GM12874 (cell line): Measurements from ENCODE around the gene MTMR3.

Experiments used
- TF ChIP-seq, protein P1 (sequence below): IDR thresholded peaks from 2 replicates; pipeline ENCODE4 v1.5.1; 2011; ENCODE audit warnings: low read depth, mild to moderate bottlenecking, control low read depth, low read length, moderate library complexity; ENCODE audit not compliant: insufficient read depth

Gene MTMR3

GRCh38 chr22:29989446-29989845 is 106.5 kb downstream of the MTMR3 start:
- TF ChIP-seq, protein P1, sequence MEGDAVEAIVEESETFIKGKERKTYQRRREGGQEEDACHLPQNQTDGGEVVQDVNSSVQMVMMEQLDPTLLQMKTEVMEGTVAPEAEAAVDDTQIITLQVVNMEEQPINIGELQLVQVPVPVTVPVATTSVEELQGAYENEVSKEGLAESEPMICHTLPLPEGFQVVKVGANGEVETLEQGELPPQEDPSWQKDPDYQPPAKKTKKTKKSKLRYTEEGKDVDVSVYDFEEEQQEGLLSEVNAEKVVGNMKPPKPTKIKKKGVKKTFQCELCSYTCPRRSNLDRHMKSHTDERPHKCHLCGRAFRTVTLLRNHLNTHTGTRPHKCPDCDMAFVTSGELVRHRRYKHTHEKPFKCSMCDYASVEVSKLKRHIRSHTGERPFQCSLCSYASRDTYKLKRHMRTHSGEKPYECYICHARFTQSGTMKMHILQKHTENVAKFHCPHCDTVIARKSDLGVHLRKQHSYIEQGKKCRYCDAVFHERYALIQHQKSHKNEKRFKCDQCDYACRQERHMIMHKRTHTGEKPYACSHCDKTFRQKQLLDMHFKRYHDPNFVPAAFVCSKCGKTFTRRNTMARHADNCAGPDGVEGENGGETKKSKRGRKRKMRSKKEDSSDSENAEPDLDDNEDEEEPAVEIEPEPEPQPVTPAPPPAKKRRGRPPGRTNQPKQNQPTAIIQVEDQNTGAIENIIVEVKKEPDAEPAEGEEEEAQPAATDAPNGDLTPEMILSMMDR, result no peak

DNA sequence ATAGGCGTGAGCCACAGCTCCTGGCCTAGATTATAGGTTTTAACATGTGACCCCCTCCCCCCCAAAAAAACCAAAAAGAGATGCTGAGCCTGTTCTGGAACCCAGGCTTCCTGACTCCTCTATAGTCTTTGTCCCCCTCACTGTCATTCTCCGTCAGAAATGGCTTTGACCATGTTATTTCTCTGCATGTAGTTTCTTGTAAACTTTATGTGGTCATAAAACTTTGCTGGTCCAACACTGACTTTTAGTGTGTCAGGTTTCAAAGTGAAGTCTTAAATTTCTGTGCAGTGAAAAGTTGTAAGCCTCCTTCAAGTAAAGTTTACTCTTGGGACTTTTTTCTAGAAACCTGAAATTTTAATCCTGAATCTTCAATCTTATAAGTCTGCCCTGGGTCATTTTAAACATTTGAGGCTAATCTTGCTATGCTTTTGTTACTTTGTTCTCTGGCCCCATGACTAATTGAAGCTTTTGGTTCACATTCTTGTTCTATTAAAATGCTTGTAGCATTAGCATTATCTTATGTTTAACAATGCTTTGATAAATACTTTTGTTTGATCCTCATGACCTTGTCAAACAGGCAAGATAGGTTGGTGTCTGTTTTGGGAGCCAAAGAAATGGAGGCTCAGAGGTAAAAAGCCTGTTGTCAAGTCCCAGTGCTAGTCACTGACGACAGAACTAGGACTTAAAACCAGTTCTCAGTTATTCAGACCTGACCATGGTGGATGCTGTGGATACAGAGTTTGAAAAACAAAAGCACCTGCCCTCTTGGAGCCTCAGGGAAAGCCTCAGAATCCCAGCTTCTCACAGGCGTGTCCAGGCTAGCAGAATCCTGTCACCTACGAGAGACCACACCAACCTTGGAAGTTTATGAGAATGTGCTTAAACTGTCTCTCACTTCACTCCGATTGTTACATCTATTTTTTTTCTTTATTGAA is 109.6 kb downstream of the MTMR3 start:
- TF ChIP-seq, protein P1, result no peak

- TF ChIP-seq, protein P1, result no peak
These were observed 111.2 kb downstream of the MTMR3 start for GRCh38 chr22:29994027-29994715.

GRCh38 chr22:29994943-29995342 is 112.0 kb downstream of the MTMR3 start:
- TF ChIP-seq, protein P1, result no peak

GRCh38 chr22:29997107-29997506 is 114.1 kb downstream of the MTMR3 start:
- TF ChIP-seq, protein P1, result no peak

- TF ChIP-seq, protein P1, result no peak
These were observed 114.5 kb downstream of the MTMR3 start for GRCh38 chr22:29997516-29997915.

- TF ChIP-seq, protein P1, result no peak
These were observed 115.8 kb downstream of the MTMR3 start for GRCh38 chr22:29998627-29999384.
